Sigmoid colon (tissue), 7 donors: ENCODE results near the gene OVCA2. TPM values are rescaled to one million over a fixed set of nuclear protein-coding genes. Genes with fewer than 3 reads are reported as not detected.

Experiments
- DNase-seq: peaks from one replicate; pipeline ENCODE4 v3.0.0-alpha.2; 2019
- H3K27ac ChIP-seq, 4 donors: fragments of 200-600 bp; sonication (generic); one replicate each; pipeline ENCODE4 v1.5.1; 2016 to 2019; ENCODE audit warnings: mild to moderate bottlenecking in 1 of 4
- H3K27me3 ChIP-seq, 3 donors: fragments of 200-600 bp; sonication (generic); one replicate each; pipeline ENCODE4 v1.5.1; 2019; ENCODE audit warnings: mild to moderate bottlenecking in 1 of 3
- H3K36me3 ChIP-seq, 4 donors: fragments of 200-600 bp; sonication (generic); one replicate each; pipeline ENCODE4 v1.5.1; 2016 to 2019
- H3K4me1 ChIP-seq, 4 donors: fragments of 200-600 bp; sonication (generic); one replicate each; pipeline ENCODE4 v1.5.1; 2017 to 2019
- H3K4me3 ChIP-seq, 4 donors: fragments of 200-600 bp; sonication (generic); one replicate each; pipeline ENCODE4 v1.5.1; 2017 to 2019; ENCODE audit warnings: mild to moderate bottlenecking in 2 of 4, moderate library complexity in 1 of 4
- H3K9me3 ChIP-seq, 4 donors: fragments of 200-600 bp in 3 of 4; sonication (generic) in 3 of 4; one replicate each; pipeline versions ENCODE4 v1.5.1 to v1.6.1; 2013 to 2019
- EP300 ChIP-seq, 4 donors: sonication (generic); formaldehyde crosslinking; IDR thresholded peaks; one replicate each; pipeline ENCODE4 v1.6.1; 2017; ENCODE audit warnings: antibody characterized with exemption in 4 of 4
- POLR2A ChIP-seq, 2 donors: fragments of 450-650 bp; IDR thresholded peaks; one replicate each; pipeline ENCODE4 v1.6.1; 2016; ENCODE audit warnings: antibody characterized with exemption in 2 of 2, mild to moderate bottlenecking in 2 of 2, moderate library complexity in 2 of 2
- POLR2AphosphoS5 ChIP-seq, 4 donors: sonication (generic); formaldehyde crosslinking; IDR thresholded peaks; one replicate each; pipeline ENCODE4 v1.6.1; 2017; ENCODE audit warnings: antibody characterized with exemption in 4 of 4
- WGBS, 2 donors: extraction: QIAGEN DNeasy Blood & Tissue Kit; methylation state at CpG; one replicate each; pipeline ENCODE4 v1.1.7; 2013; 5-methylcytosine and 5-hydroxymethylcytosine counted together
- intact Hi-C: fragments of 100-400 bp; cut with DNase I; formaldehyde crosslinking; loops from one replicate; pipeline ENCODE4 v1.15.1; 2023
- polyA plus RNA-seq, 3 donors: library from polyadenylated mRNA; stranded (reverse); fragments of 200-250 nt; gene quantifications; one replicate each; pipeline ENCODE4 v1.2.3, GENCODE V29; 2013
- total RNA-seq, 4 donors: library from RNA; depleted of rRNA; stranded (reverse); fragments of >200 nt; gene quantifications; one replicate each; pipeline ENCODE4 v1.1.0, GENCODE V29; 2016
- TF ChIP-seq, protein P1 (sequence below), 4 experiments: fragments of 450-650 bp in 3 of 4; fragments of 200-600 bp in 1 of 4; IDR thresholded peaks; one replicate each; pipeline ENCODE4 v1.5.1; 2016 to 2019; ENCODE audit warnings: antibody characterized with exemption in 4 of 4, mild to moderate bottlenecking in 3 of 4, moderate library complexity in 2 of 4
- donor health status: healthy with polysubstance abuse.
- donor health status: Bipolar disorder and iron deficiency.
- donor health status: healthy.

The OVCA2 gene
- total and polyA plus RNA-seq, 7 donors, result 26.3 to 66.8 (median 43.0) TPM

DNA sequence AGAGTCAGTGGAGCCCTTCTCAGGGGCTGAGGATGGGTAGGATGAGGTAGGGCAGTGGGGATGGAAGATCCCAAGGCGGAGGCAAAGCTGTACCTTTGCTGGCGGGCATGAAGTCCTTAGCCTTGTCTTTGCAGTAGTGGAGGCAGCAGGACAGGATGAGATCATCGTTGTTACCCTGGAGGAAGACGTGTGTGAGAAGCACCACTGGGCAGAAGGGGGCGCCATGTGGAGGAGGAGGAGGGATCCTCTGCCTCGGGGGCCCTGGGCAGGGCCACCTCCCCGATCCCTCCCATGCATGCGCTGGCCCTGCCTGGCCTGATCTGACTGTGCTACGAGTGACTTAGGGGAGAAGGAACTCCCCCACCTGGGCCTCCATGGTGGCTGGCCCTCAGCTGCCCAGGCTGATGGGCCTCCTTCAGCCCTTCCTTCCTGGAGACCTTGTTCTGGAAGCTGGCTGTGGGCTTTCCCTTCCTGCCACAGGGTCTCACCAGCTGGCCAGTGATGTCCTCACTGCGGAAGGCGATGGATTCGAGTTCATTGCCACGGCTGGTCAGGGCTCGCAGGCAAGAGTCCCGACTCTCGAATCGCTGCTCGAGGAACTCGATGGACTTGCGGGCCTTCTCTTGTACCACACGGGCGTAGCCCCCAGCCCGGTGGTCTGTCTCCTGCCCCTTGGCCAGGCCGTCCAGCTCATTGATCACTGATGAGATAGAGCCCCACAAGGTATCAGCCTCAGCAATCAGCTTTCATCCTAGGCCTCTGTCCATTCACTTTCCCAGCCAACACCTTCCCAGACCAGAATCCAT lies 23.4 kb downstream of the OVCA2 start:
- intact Hi-C loops, result no loop called here
- Histone ChIP-seq H3K36me3 (peaks cover 0 to 52% (median 2%) of the 10 kb centered on the region in 4 donors), H3K27ac (peak overlapping the region; percentile 88 to 92 (median 91)), H3K4me3 (no peak overlapping the region), H3K9me3 (no peaks in the 10 kb centered on the region), H3K27me3 (no peaks in the 10 kb centered on the region), H3K4me1 (peaks cover 0 to 85% (median 83%) of the 10 kb centered on the region in 4 donors)
- DNase-seq, result no peak
- TF ChIP-seq POLR2A (IDR thresholded peaks at IDR 0.05), result no peak
- no peak for TF ChIP-seq EP300 (IDR thresholded peaks at IDR 0.05)
- no peak for TF ChIP-seq POLR2AphosphoS5 (IDR thresholded peaks at IDR 0.05)
- TF ChIP-seq, protein P1, sequence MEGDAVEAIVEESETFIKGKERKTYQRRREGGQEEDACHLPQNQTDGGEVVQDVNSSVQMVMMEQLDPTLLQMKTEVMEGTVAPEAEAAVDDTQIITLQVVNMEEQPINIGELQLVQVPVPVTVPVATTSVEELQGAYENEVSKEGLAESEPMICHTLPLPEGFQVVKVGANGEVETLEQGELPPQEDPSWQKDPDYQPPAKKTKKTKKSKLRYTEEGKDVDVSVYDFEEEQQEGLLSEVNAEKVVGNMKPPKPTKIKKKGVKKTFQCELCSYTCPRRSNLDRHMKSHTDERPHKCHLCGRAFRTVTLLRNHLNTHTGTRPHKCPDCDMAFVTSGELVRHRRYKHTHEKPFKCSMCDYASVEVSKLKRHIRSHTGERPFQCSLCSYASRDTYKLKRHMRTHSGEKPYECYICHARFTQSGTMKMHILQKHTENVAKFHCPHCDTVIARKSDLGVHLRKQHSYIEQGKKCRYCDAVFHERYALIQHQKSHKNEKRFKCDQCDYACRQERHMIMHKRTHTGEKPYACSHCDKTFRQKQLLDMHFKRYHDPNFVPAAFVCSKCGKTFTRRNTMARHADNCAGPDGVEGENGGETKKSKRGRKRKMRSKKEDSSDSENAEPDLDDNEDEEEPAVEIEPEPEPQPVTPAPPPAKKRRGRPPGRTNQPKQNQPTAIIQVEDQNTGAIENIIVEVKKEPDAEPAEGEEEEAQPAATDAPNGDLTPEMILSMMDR (IDR thresholded peaks at IDR 0.05), result no peak
- 81 to 82% methylated on average over 24 of the region's 24 CpGs for whole genome bisulfite sequencing, 2 donors

- Histone ChIP-seq H3K27ac (peak overlapping the region; percentile 88 to 92 (median 91)), H3K27me3 (no peaks in the 10 kb centered on the region), H3K9me3 (no peaks in the 10 kb centered on the region), H3K4me3 (no peak overlapping the region), H3K4me1 (peaks cover 0 to 79% (median 77%) of the 10 kb centered on the region in 4 donors), H3K36me3 (peaks cover 0 to 50% (median 2%) of the 10 kb centered on the region in 4 donors)
- WGBS, 2 donors, result 89% methylated on average over 10 of the region's 10 CpGs
- TF ChIP-seq EP300 (IDR thresholded peaks at IDR 0.05), result no peak
- TF ChIP-seq POLR2AphosphoS5 (IDR thresholded peaks at IDR 0.05), result peak in 2 of 4 donors; percentile 26 to 50
- TF ChIP-seq, protein P1 (IDR thresholded peaks at IDR 0.05), result no peak
- DNase-seq, result no peak
- intact Hi-C loops, result no loop called here
Observed at GRCh38 chr17:2065949-2066400, 24.2 kb downstream of the OVCA2 start.

DNA sequence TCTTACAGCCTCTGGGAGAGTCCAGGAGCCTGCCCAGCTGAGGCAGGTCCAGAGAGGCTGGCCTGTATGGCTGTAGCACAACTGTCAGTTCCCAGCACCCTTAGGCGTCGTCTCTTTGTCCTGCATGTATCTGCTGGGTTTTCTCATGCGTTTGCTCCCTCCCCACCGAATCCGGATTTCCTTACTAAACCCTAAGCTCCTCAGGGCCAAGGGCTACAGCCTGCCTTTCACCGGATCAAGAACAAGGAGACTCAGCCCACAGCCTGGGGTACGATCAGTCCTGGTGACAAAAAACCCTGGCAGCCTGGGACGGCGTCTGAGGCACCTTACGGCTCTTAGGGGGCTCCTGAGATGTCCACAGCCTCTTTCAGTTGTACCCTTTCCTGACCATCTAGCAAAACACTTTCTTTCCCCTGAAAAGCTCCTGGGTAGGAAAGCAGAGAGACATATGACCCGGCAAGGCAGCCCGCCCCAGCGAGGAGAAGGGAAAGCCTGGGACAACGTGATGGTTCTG lies 25.3 kb downstream of the OVCA2 start:
- no peak for DNase-seq
- Histone ChIP-seq H3K4me1 (peaks cover 0 to 82% (median 76%) of the 10 kb centered on the region in 4 donors), H3K27me3 (no peaks in the 10 kb centered on the region), H3K9me3 (no peaks in the 10 kb centered on the region), H3K36me3 (peaks cover 0 to 43% (median 2%) of the 10 kb centered on the region in 4 donors), H3K27ac (peak overlapping the region; percentile 88 to 92 (median 91)), H3K4me3 (no peak overlapping the region)
- WGBS, 2 donors, result 83% methylated on average over 14 of the region's 14 CpGs
- intact Hi-C loops, result no loop called here
- TF ChIP-seq POLR2A (IDR thresholded peaks at IDR 0.05), result no peak
- TF ChIP-seq POLR2AphosphoS5 (IDR thresholded peaks at IDR 0.05), result no peak
- TF ChIP-seq, protein P1 (IDR thresholded peaks at IDR 0.05), result no peak
- TF ChIP-seq EP300 (IDR thresholded peaks at IDR 0.05), result no peak

- peaks cover 0 to 79% (median 73%) of the 10 kb centered on the region in 4 donors for H3K4me1 ChIP-seq
- peak overlapping the region; percentile 88 to 92 (median 91) for H3K27ac ChIP-seq
- peak in 1 of 4 donors; percentile 29 for TF ChIP-seq POLR2AphosphoS5 (IDR thresholded peaks at IDR 0.05)
- TF ChIP-seq EP300 (IDR thresholded peaks at IDR 0.05), result no peak
- TF ChIP-seq POLR2A (IDR thresholded peaks at IDR 0.05), result no peak
- TF ChIP-seq, protein P1 (IDR thresholded peaks at IDR 0.05), result no peak
- WGBS, 2 donors, result 48 to 74% methylated on average over 5 of the region's 5 CpGs
- peak; percentile 70 for DNase-seq
- intact Hi-C loops, result no loop called here
- no peaks in the 10 kb centered on the region for H3K27me3 ChIP-seq
- H3K4me3 ChIP-seq, result no peak overlapping the region
- H3K36me3 ChIP-seq, result peaks cover 0 to 43% (median 2%) of the 10 kb centered on the region in 4 donors
- H3K9me3 ChIP-seq, result no peaks in the 10 kb centered on the region
Observed at GRCh38 chr17:2067608-2068024, 25.8 kb downstream of the OVCA2 start.
